ENCODE results near the gene CASK.
A peak's percentile ranks its signal among the peaks of the same experiment; 100 is the strongest.

Gene CASK

DNA sequence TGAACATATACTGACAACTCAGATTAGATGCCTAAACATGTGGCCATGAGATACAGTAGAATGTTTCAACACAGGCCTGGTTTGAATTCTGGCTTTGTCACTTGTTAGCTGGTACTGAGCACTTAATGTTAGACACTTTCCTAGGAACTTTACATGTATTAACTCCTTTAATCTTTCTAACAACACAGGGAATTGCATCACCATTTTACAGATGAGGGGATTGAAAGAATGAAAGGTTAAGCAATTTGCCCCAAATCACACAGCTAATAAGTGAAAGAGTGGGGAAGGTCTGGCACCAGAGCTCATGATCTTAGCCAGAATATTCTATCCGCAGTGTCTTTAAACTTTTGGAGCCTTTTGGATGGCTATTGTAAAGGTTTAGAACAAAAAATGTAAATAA is 380.3 kb downstream of the CASK start:
- H3K27me3 Mint-ChIP-seq, result no peaks in the 10 kb centered on the region
- no peak overlapping the region for H3K27ac Mint-ChIP-seq
- no peak for ATAC-seq
- no peak overlapping the region for H3K4me3 Mint-ChIP-seq
- H3K9me3 Mint-ChIP-seq, result no peaks in the 10 kb centered on the region
- H3K4me1 Mint-ChIP-seq, result no peaks in the 10 kb centered on the region
- H3K36me3 Mint-ChIP-seq, result peaks cover 11% of the 10 kb centered on the region

GRCh38 chrX:41542536-41542935 is 380.8 kb downstream of the CASK start:
- Mint-ChIP-seq H3K9me3 (no peaks in the 10 kb centered on the region), H3K4me1 (no peaks in the 10 kb centered on the region), H3K36me3 (peaks cover 11% of the 10 kb centered on the region), H3K27ac (no peak overlapping the region), H3K4me3 (no peak overlapping the region), H3K27me3 (no peaks in the 10 kb centered on the region)
- ATAC-seq, result no peak

- no peak overlapping the region for H3K27ac Mint-ChIP-seq
- peaks cover 11% of the 10 kb centered on the region for H3K36me3 Mint-ChIP-seq
- H3K9me3 Mint-ChIP-seq, result no peaks in the 10 kb centered on the region
- no peak for ATAC-seq
- H3K4me1 Mint-ChIP-seq, result no peaks in the 10 kb centered on the region
- H3K4me3 Mint-ChIP-seq, result no peak overlapping the region
- H3K27me3 Mint-ChIP-seq, result no peaks in the 10 kb centered on the region
Observed at GRCh38 chrX:41542135-41542534, 381.2 kb downstream of the CASK start.

DNA sequence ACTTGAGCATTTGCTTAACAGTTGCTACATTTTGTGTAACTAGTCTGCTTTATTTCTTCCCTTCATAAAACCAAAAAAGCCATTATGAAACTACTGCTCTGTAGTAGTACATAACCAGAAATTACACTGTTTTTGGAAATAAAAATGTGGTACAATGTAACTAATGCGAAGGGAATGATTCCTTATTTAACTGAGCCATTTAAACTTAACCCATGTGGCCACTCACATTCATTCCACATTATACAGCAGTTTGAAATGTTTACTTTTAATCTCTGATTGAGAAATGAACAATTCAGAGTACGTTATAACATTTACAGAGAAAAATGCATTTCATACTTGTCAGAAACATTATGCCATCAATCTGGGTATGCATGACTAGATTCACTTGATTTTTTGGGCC is 382.0 kb downstream of the CASK start:
- Mint-ChIP-seq H3K27ac (no peak overlapping the region), H3K27me3 (no peaks in the 10 kb centered on the region), H3K4me1 (no peaks in the 10 kb centered on the region), H3K36me3 (peaks cover 11% of the 10 kb centered on the region), H3K4me3 (no peak overlapping the region), H3K9me3 (no peaks in the 10 kb centered on the region)
- ATAC-seq, result no peak

GRCh38 chrX:41538707-41539106 is 384.6 kb downstream of the CASK start:
- Mint-ChIP-seq H3K27ac (no peak overlapping the region), H3K27me3 (no peaks in the 10 kb centered on the region), H3K4me3 (no peak overlapping the region), H3K9me3 (no peaks in the 10 kb centered on the region), H3K36me3 (peaks cover 11% of the 10 kb centered on the region), H3K4me1 (no peaks in the 10 kb centered on the region)
- ATAC-seq, result no peak

- no peak overlapping the region for H3K4me3 Mint-ChIP-seq
Observed at GRCh38 chrX:41530085-41530484, 393.3 kb downstream of the CASK start.

DNA sequence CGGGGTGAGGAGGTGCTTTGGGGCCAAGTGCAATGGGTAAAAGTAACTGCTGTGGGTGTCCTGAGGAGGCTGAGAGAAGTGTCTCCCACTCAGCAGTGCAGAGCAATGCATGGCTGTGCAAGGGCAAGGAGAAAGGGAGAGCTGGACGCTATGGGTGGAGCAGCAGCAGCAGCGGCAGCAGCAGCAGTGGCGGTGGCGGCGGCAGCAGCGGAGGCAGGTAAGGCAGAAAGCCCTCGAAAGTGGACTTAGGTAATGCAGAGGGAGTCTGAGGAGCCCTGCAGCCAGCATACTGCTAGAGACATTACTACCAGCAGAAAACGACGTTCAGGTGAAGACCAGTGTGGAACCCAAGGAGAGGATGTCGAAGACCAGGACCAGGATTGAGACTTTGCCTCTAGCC is 394.1 kb downstream of the CASK start:
- no peaks in the 10 kb centered on the region for H3K4me1 Mint-ChIP-seq
- no peak overlapping the region for H3K27ac Mint-ChIP-seq
- H3K4me3 Mint-ChIP-seq, result no peak overlapping the region
- peaks cover 42% of the 10 kb centered on the region for H3K36me3 Mint-ChIP-seq
- no peaks in the 10 kb centered on the region for H3K27me3 Mint-ChIP-seq
- no peak for ATAC-seq
- no peaks in the 10 kb centered on the region for H3K9me3 Mint-ChIP-seq

More at GRCh38 chrX:41530085-41530484, 393.3 kb downstream of the CASK start:
- no peak overlapping the region for H3K27ac Mint-ChIP-seq
- H3K36me3 Mint-ChIP-seq, result peaks cover 38% of the 10 kb centered on the region
- no peak for ATAC-seq
- no peaks in the 10 kb centered on the region for H3K9me3 Mint-ChIP-seq
- H3K27me3 Mint-ChIP-seq, result no peaks in the 10 kb centered on the region
- no peaks in the 10 kb centered on the region for H3K4me1 Mint-ChIP-seq

GRCh38 chrX:41528784-41529183 is 394.6 kb downstream of the CASK start:
- no peaks in the 10 kb centered on the region for H3K4me1 Mint-ChIP-seq
- H3K27me3 Mint-ChIP-seq, result no peaks in the 10 kb centered on the region
- H3K9me3 Mint-ChIP-seq, result no peaks in the 10 kb centered on the region
- peaks cover 42% of the 10 kb centered on the region for H3K36me3 Mint-ChIP-seq
- H3K4me3 Mint-ChIP-seq, result no peak overlapping the region
- no peak overlapping the region for H3K27ac Mint-ChIP-seq
- ATAC-seq, result no peak

DNA sequence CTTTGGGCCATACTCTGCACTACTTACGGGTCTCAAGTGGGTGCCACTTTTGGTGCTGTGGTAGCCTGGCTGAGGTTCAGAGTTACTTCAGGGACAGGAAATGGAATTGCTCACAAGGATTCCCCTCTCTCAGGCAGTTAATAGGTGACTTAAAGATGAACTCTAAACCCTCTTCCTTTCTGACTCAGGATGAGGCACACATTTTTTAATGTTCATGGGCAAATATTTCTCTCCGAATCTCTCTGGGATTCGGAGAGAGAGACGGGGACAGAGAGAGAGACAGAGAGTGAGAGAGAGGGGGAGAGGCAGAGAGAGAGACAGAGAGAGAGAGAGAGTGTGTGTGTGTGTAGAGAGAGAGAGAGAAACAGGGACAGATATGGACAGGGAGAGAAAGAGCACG is 396.4 kb downstream of the CASK start:
- no peaks in the 10 kb centered on the region for H3K9me3 Mint-ChIP-seq
- no peaks in the 10 kb centered on the region for H3K4me1 Mint-ChIP-seq
- H3K4me3 Mint-ChIP-seq, result no peak overlapping the region
- H3K27ac Mint-ChIP-seq, result no peak overlapping the region
- peaks cover 43% of the 10 kb centered on the region for H3K36me3 Mint-ChIP-seq
- no peak for ATAC-seq
- no peaks in the 10 kb centered on the region for H3K27me3 Mint-ChIP-seq

DNA sequence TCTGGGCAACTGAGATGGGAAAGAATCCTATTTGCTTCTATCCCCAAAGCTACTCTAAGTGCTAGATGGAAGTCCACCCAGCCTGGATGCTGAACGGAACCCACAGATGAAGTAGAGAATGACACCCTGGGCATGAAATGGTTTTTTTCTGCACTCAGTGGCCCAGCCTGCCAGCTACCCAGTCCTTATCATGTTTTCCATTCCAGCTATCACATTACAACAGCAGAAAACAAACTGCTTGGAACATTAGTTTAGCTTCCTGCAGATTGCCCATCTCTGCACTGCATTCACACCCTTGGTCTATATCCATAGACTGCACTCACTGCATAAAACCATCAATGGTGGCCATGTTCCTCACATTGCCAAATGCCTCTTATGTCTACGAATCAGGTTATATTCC is 397.1 kb downstream of the CASK start:
- no peaks in the 10 kb centered on the region for H3K27me3 Mint-ChIP-seq
- ATAC-seq, result no peak
- no peak overlapping the region for H3K4me3 Mint-ChIP-seq
- no peaks in the 10 kb centered on the region for H3K9me3 Mint-ChIP-seq
- no peaks in the 10 kb centered on the region for H3K4me1 Mint-ChIP-seq
- H3K36me3 Mint-ChIP-seq, result peaks cover 41% of the 10 kb centered on the region
- H3K27ac Mint-ChIP-seq, result no peak overlapping the region

GRCh38 chrX:41522671-41523070 is 400.7 kb downstream of the CASK start:
- no peak for ATAC-seq
- H3K4me3 Mint-ChIP-seq, result no peak overlapping the region
- no peaks in the 10 kb centered on the region for H3K9me3 Mint-ChIP-seq
- H3K27ac Mint-ChIP-seq, result no peak overlapping the region
- H3K36me3 Mint-ChIP-seq, result peaks cover 21% of the 10 kb centered on the region
- H3K4me1 Mint-ChIP-seq, result no peaks in the 10 kb centered on the region
- no peaks in the 10 kb centered on the region for H3K27me3 Mint-ChIP-seq

DNA sequence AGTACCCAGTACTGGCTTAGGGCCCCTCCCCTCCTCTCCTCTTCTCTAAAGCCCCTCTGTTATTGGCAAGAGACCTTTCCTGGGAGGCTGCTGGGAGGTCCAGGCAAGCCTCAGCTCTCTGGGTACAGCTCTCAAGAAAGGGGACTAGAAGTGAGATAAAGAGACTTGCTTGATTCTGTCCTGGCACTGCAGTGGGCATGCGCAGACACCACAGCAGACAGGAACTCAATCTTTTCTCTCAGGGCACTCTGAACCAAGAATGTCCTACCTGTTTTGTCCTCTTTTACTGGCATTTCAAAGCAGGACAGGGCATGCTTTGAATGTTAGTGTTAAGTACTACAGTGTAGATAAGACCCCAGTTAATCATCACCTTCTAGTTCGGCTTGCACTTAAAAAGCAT is 401.3 kb downstream of the CASK start:
- no peaks in the 10 kb centered on the region for H3K4me1 Mint-ChIP-seq
- H3K27me3 Mint-ChIP-seq, result no peaks in the 10 kb centered on the region
- ATAC-seq, result no peak
- no peak overlapping the region for H3K4me3 Mint-ChIP-seq
- no peak overlapping the region for H3K27ac Mint-ChIP-seq
- H3K36me3 Mint-ChIP-seq, result peaks cover 19% of the 10 kb centered on the region
- H3K9me3 Mint-ChIP-seq, result no peaks in the 10 kb centered on the region

- Mint-ChIP-seq H3K27ac (no peak overlapping the region), H3K4me3 (no peak overlapping the region), H3K4me1 (no peaks in the 10 kb centered on the region), H3K9me3 (no peaks in the 10 kb centered on the region), H3K36me3 (peaks cover 6% of the 10 kb centered on the region), H3K27me3 (no peaks in the 10 kb centered on the region)
- ATAC-seq, result no peak
Observed at GRCh38 chrX:41519468-41519867, 403.9 kb downstream of the CASK start.

- no peaks in the 10 kb centered on the region for H3K9me3 Mint-ChIP-seq
- peaks cover 6% of the 10 kb centered on the region for H3K36me3 Mint-ChIP-seq
- H3K27me3 Mint-ChIP-seq, result no peaks in the 10 kb centered on the region
- no peak overlapping the region for H3K4me3 Mint-ChIP-seq
- no peak overlapping the region for H3K27ac Mint-ChIP-seq
- ATAC-seq, result no peak
- H3K4me1 Mint-ChIP-seq, result no peaks in the 10 kb centered on the region
Observed at GRCh38 chrX:41518841-41519220, 404.5 kb downstream of the CASK start.

GRCh38 chrX:41518127-41518840 is 405.1 kb downstream of the CASK start:
- peak; percentile 51 for ATAC-seq
- Mint-ChIP-seq H3K4me3 (no peak overlapping the region), H3K9me3 (no peaks in the 10 kb centered on the region), H3K27ac (no peak overlapping the region), H3K27me3 (no peaks in the 10 kb centered on the region), H3K36me3 (peaks cover 6% of the 10 kb centered on the region), H3K4me1 (no peaks in the 10 kb centered on the region)

DNA sequence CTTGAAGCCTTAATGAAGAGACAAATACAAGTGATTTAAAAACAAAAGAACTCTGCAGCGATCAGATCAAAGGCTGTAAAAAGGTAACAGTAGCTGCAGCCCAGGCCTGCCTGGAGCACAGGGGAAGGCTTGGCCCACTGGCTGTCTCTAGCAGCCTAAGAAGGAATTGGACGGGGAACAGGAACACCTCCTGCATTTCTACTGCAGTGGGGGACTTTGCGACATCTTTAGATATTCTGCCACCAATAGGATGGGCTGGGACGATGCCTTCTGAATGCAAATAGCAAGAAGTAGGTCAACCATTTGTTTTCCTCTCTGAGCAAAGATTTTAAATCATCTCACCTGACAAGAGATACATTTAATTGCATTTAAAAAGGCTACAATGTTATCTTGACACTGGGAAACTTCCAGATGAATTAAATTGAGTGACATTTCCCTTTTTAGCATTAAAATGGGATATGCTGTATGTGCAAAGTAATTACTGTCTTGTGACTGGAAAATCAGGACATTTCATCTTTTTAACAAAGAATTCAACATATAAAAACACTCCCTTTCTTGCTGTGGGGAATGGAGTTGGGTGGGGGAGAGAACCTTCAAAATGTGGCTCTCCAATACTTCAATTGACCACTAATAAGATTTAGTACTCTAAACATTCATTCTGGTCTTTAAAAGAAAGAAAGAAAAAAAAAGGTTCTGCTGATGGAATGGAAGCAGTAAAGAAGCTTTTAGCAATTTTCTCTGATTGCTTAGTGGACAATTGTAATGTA is 406.2 kb downstream of the CASK start:
- no peaks in the 10 kb centered on the region for H3K9me3 Mint-ChIP-seq
- H3K36me3 Mint-ChIP-seq, result no peaks in the 10 kb centered on the region
- H3K4me1 Mint-ChIP-seq, result peaks cover 4% of the 10 kb centered on the region
- no peak overlapping the region for H3K4me3 Mint-ChIP-seq
- H3K27me3 Mint-ChIP-seq, result no peaks in the 10 kb centered on the region
- no peak for ATAC-seq
- no peak overlapping the region for H3K27ac Mint-ChIP-seq

Measured in stimulated activated memory B cell treated with anti-CD40 and anti-IgM and Interleukin-4, amounts not matched to agents 10 μg/mL and 1 μg/mL and 100 μg/mL, for 72 hours (primary cell).